ENCODE measurements around the gene ANKS1B.

DNA sequence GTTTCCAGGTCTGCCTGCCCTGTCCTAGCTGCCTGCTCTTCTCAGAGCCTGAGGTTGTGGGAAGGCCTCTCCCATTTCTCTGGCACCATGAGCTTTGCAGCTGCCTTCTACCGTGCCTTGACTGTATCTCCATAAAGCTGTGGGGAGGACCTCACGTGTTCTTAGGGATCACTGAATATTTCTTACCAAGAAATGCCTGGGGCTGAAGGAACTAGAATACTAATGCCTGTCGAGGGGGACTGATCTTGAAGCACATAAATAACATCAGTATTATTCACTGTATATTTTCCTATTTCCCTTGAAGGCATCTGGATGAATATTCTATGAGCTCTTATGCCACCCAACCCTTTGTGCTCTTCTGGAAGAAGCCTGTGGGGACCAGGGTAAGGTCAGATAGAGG, 1236.3 kb downstream of the ANKS1B start:
- TF ChIP-seq, protein P1, sequence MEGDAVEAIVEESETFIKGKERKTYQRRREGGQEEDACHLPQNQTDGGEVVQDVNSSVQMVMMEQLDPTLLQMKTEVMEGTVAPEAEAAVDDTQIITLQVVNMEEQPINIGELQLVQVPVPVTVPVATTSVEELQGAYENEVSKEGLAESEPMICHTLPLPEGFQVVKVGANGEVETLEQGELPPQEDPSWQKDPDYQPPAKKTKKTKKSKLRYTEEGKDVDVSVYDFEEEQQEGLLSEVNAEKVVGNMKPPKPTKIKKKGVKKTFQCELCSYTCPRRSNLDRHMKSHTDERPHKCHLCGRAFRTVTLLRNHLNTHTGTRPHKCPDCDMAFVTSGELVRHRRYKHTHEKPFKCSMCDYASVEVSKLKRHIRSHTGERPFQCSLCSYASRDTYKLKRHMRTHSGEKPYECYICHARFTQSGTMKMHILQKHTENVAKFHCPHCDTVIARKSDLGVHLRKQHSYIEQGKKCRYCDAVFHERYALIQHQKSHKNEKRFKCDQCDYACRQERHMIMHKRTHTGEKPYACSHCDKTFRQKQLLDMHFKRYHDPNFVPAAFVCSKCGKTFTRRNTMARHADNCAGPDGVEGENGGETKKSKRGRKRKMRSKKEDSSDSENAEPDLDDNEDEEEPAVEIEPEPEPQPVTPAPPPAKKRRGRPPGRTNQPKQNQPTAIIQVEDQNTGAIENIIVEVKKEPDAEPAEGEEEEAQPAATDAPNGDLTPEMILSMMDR (IDR thresholded peaks at IDR 0.05), result no peak
- no peak for TF ChIP-seq POLR2A (IDR thresholded peaks at IDR 0.05)

All from thyroid gland (tissue), 4 donors.